ENCODE data around the gene SUSD1. TPM values are rescaled to one million over a fixed set of nuclear protein-coding genes. Genes with fewer than 3 reads are reported as not detected.

The SUSD1 gene
- total RNA-seq, 1 experiment from 2014 or later: 15.3 TPM

GRCh38 chr9:112041199-112041535 lies 133.9 kb downstream of the SUSD1 start:
- no peaks in the 10 kb centered on the region for H3K27me3 ChIP-seq (ENCODE audit: control insufficient read depth, insufficient read depth, low read length)
- peaks cover 19% of the 10 kb centered on the region for H3K4me1 ChIP-seq (ENCODE audit: control insufficient read depth, insufficient read depth, low read length)
- ATAC-seq (peak; percentile 1; the same call in 1 of the 2 replicates), DNase-seq (ENCODE audit: low read depth, low spot score) (no peak)
- no peak for TF ChIP-seq POLR2AphosphoS5 (IDR thresholded peaks at IDR 0.05; ENCODE audit: low read depth, low read length)
- TF ChIP-seq REST (IDR thresholded peaks at IDR 0.05; ENCODE audit: insufficient read depth in 1 of 2, low read depth in 2 of 2, low read length in 1 of 2): no peak
- TF ChIP-seq SIN3A (IDR thresholded peaks at IDR 0.05; ENCODE audit: borderline replicate concordance, insufficient read depth, low read depth, low read length): no peak
- TF ChIP-seq CTCF (IDR thresholded peaks at IDR 0.05): no peak
- no peak for TF ChIP-seq TCF7L2 (IDR thresholded peaks at IDR 0.05; ENCODE audit: low read depth, low read length)
- H3K27ac ChIP-seq (ENCODE audit: low read length): peak overlapping the region; percentile 91
- no TSS peak for BruUV-seq (replicated peaks)
- no peaks in the 10 kb centered on the region for H3K36me3 ChIP-seq (ENCODE audit: control insufficient read depth, insufficient read depth, low read length)
- intact Hi-C loops (cut with micrococcal nuclease; ENCODE audit: unreplicated experiment): no loop called here
- ChIA-PET POLR2A (no interaction called here), CTCF (no interaction called here)
- H3K9me3 ChIP-seq (ENCODE audit: control insufficient read depth, insufficient read depth, low read depth, low read length): peaks cover 4% of the 10 kb centered on the region; the same call in 1 of the 2 replicates
- no peak overlapping the region for H3K4me3 ChIP-seq (ENCODE audit: low read depth in 2 of 2, low read length in 2 of 2)
- in situ Hi-C loops (cut with HindIII; ENCODE audit: low pct_unique_long_range_greater_than_20kb, low sequenced_read_pairs): no loop called here

GRCh38 chr9:112038017-112038408 lies 137.1 kb downstream of the SUSD1 start:
- POLR2A ChIA-PET: no interaction called here
- Histone ChIP-seq H3K4me1 (ENCODE audit: control insufficient read depth, insufficient read depth, low read length) (peaks cover 22% of the 10 kb centered on the region), H3K36me3 (ENCODE audit: control insufficient read depth, insufficient read depth, low read length) (no peaks in the 10 kb centered on the region), H3K27me3 (ENCODE audit: control insufficient read depth, insufficient read depth, low read length) (no peaks in the 10 kb centered on the region), H3K9me3 (ENCODE audit: control insufficient read depth, insufficient read depth, low read depth, low read length) (no peaks in the 10 kb centered on the region), H3K27ac (ENCODE audit: low read length) (peak overlapping the region; percentile 88), H3K4me3 (ENCODE audit: low read depth in 2 of 2, low read length in 2 of 2) (no peak overlapping the region)
- CTCF ChIA-PET: no interaction called here
- intact Hi-C loops (cut with micrococcal nuclease; ENCODE audit: unreplicated experiment) (no loop called here), in situ Hi-C loops (cut with HindIII; ENCODE audit: low pct_unique_long_range_greater_than_20kb, low sequenced_read_pairs) (no loop called here)
- TF ChIP-seq REST (IDR thresholded peaks at IDR 0.05; ENCODE audit: insufficient read depth in 1 of 2, low read depth in 2 of 2, low read length in 1 of 2) (no peak), POLR2AphosphoS5 (IDR thresholded peaks at IDR 0.05; ENCODE audit: low read depth, low read length) (no peak), SIN3A (IDR thresholded peaks at IDR 0.05; ENCODE audit: borderline replicate concordance, insufficient read depth, low read depth, low read length) (no peak), TCF7L2 (IDR thresholded peaks at IDR 0.05; ENCODE audit: low read depth, low read length) (no peak), CTCF (IDR thresholded peaks at IDR 0.05) (no peak)
- ATAC-seq: no peak
- no peak for DNase-seq (ENCODE audit: low read depth, low spot score)
- BruUV-seq (replicated peaks): no TSS peak
